WI38 (cell line): Measurements from ENCODE around the gene NUP214.
"Not testable (repeated sequence)": the region's sequence is repeated elsewhere in the genome, so short reads cannot be mapped to it uniquely, and the experiment has no call there.

Source experiments
- H3K4me3 ChIP-seq: 2 replicates; pipeline ENCODE4 v1.5.1; 2011; ENCODE audit warnings: low read depth, mild to moderate bottlenecking, control low read depth, low read length
- CTCF ChIP-seq: IDR thresholded peaks from 2 replicates; pipeline ENCODE4 v1.5.1; 2012; ENCODE audit warnings: low read depth, mild to moderate bottlenecking, control low read depth, low read length

NUP214 gene

GRCh38 chr9:131264231-131264630 lies 138.8 kb downstream of the NUP214 start:
- no peak for TF ChIP-seq CTCF
- H3K4me3 ChIP-seq, result no peak overlapping the region

GRCh38 chr9:131266266-131267229 lies 141.2 kb downstream of the NUP214 start:
- no peak for TF ChIP-seq CTCF
- H3K4me3 ChIP-seq, result no peak overlapping the region

- no peak for TF ChIP-seq CTCF
- H3K4me3 ChIP-seq, result no peak overlapping the region
Observed at GRCh38 chr9:131270171-131271015, 145.0 kb downstream of the NUP214 start.

- H3K4me3 ChIP-seq, result not testable (repeated sequence)
Observed at GRCh38 chr9:131271016-131271273, 145.6 kb downstream of the NUP214 start.

- no peak for TF ChIP-seq CTCF
- H3K4me3 ChIP-seq, result no peak overlapping the region
Observed at GRCh38 chr9:131271506-131271931, 146.1 kb downstream of the NUP214 start.

- TF ChIP-seq CTCF, result no peak
- H3K4me3 ChIP-seq, result no peak overlapping the region
Observed at GRCh38 chr9:131272212-131272611, 146.8 kb downstream of the NUP214 start.

- TF ChIP-seq CTCF, result no peak
- no peak overlapping the region for H3K4me3 ChIP-seq
Observed at GRCh38 chr9:131273146-131273855, 147.9 kb downstream of the NUP214 start.
